Parathyroid adenoma (tissue), 2 donors: ENCODE results near the gene HINT3.

Experiments used
- H2AFZ ChIP-seq: fragments of 300-600 bp; sonication (generic); one replicate; pipeline ENCODE4 v1.7.0; 2017; ENCODE audit warnings: antibody characterized with exemption, mild to moderate bottlenecking
- H3K27ac ChIP-seq: fragments of 300-600 bp; sonication (generic); one replicate; pipeline ENCODE4 v1.7.0; 2017
- H3K27me3 ChIP-seq: fragments of 300-600 bp; sonication (generic); one replicate; pipeline ENCODE4 v1.7.0; 2017; ENCODE audit warnings: low read length; ENCODE audit not compliant: control insufficient read depth, insufficient read depth
- H3K36me3 ChIP-seq: fragments of 300-600 bp; sonication (generic); one replicate; pipeline ENCODE4 v1.7.0; 2017; ENCODE audit warnings: low read length; ENCODE audit not compliant: control insufficient read depth, insufficient read depth
- H3K4me1 ChIP-seq: fragments of 300-600 bp; sonication (generic); one replicate; pipeline ENCODE4 v1.7.0; 2017; ENCODE audit warnings: control low read depth
- H3K4me2 ChIP-seq: fragments of 300-600 bp; sonication (generic); one replicate; pipeline ENCODE4 v1.7.0; 2017; ENCODE audit warnings: low read length
- H3K4me3 ChIP-seq: fragments of 300-600 bp; sonication (generic); one replicate; pipeline ENCODE4 v1.7.0; 2017; ENCODE audit warnings: low read depth, low read length
- H3K79me2 ChIP-seq: fragments of 300-600 bp; sonication (generic); one replicate; pipeline ENCODE4 v1.7.0; 2017; ENCODE audit warnings: control low read depth
- H3K9ac ChIP-seq: fragments of 300-600 bp; sonication (generic); one replicate; pipeline ENCODE4 v1.7.0; 2017; ENCODE audit warnings: mild to moderate bottlenecking
- H3K9me3 ChIP-seq: fragments of 300-600 bp; sonication (generic); one replicate; pipeline ENCODE4 v1.7.0; 2017; ENCODE audit warnings: low read length; ENCODE audit not compliant: control insufficient read depth
- TF ChIP-seq, protein P1 (sequence below): fragments of 300-600 bp; sonication (generic); IDR thresholded peaks from one replicate; pipeline ENCODE4 v1.7.0; 2017; ENCODE audit warnings: antibody characterized with exemption, mild to moderate bottlenecking
- donor health status: primary hyperparathyroidism.

HINT3 gene

GRCh38 chr6:125922322-125922860 lies 34.2 kb upstream of the HINT3 start:
- Histone ChIP-seq H3K4me3 (no peak overlapping the region), H3K36me3 (no peaks in the 10 kb centered on the region), H3K9me3 (no peaks in the 10 kb centered on the region), H3K4me2 (no peak overlapping the region), H3K9ac (no peak overlapping the region), H3K79me2 (no peaks in the 10 kb centered on the region), H3K27ac (no peak overlapping the region), H3K27me3 (no peaks in the 10 kb centered on the region), H3K4me1 (peaks cover 4% of the 10 kb centered on the region), H2AFZ (no peak overlapping the region)
- TF ChIP-seq, protein P1, sequence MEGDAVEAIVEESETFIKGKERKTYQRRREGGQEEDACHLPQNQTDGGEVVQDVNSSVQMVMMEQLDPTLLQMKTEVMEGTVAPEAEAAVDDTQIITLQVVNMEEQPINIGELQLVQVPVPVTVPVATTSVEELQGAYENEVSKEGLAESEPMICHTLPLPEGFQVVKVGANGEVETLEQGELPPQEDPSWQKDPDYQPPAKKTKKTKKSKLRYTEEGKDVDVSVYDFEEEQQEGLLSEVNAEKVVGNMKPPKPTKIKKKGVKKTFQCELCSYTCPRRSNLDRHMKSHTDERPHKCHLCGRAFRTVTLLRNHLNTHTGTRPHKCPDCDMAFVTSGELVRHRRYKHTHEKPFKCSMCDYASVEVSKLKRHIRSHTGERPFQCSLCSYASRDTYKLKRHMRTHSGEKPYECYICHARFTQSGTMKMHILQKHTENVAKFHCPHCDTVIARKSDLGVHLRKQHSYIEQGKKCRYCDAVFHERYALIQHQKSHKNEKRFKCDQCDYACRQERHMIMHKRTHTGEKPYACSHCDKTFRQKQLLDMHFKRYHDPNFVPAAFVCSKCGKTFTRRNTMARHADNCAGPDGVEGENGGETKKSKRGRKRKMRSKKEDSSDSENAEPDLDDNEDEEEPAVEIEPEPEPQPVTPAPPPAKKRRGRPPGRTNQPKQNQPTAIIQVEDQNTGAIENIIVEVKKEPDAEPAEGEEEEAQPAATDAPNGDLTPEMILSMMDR = no peak

GRCh38 chr6:125923366-125923877 lies 33.1 kb upstream of the HINT3 start:
- peaks cover 4% of the 10 kb centered on the region for H3K4me1 ChIP-seq
- H3K4me3 ChIP-seq = no peak overlapping the region

GRCh38 chr6:125924169-125924568 lies 32.4 kb upstream of the HINT3 start:
- no peak overlapping the region for H3K27ac ChIP-seq
- no peak overlapping the region for H3K4me3 ChIP-seq
- TF ChIP-seq, protein P1 = no peak
- no peaks in the 10 kb centered on the region for H3K36me3 ChIP-seq
- no peaks in the 10 kb centered on the region for H3K9me3 ChIP-seq
- H3K4me2 ChIP-seq = no peak overlapping the region
- peaks cover 2% of the 10 kb centered on the region for H3K4me1 ChIP-seq
- no peaks in the 10 kb centered on the region for H3K79me2 ChIP-seq
- no peak overlapping the region for H2AFZ ChIP-seq
- no peak overlapping the region for H3K9ac ChIP-seq
- no peaks in the 10 kb centered on the region for H3K27me3 ChIP-seq

More at GRCh38 chr6:125923366-125923877, 33.1 kb upstream of the HINT3 start:
- Histone ChIP-seq H3K79me2 (no peaks in the 10 kb centered on the region), H3K36me3 (no peaks in the 10 kb centered on the region), H3K9ac (no peak overlapping the region), H3K4me2 (no peak overlapping the region), H2AFZ (no peak overlapping the region), H3K9me3 (no peaks in the 10 kb centered on the region), H3K27ac (no peak overlapping the region), H3K27me3 (no peaks in the 10 kb centered on the region)
- TF ChIP-seq, protein P1 = no peak

- Histone ChIP-seq H3K4me3 (no peak overlapping the region), H3K9ac (no peak overlapping the region), H3K9me3 (no peaks in the 10 kb centered on the region), H3K4me2 (no peak overlapping the region), H3K4me1 (no peaks in the 10 kb centered on the region), H3K79me2 (no peaks in the 10 kb centered on the region), H3K27me3 (no peaks in the 10 kb centered on the region), H2AFZ (no peak overlapping the region), H3K36me3 (no peaks in the 10 kb centered on the region), H3K27ac (no peak overlapping the region)
- TF ChIP-seq, protein P1 = no peak
Observed at GRCh38 chr6:125924697-125925358, 31.7 kb upstream of the HINT3 start.
